ENCODE results near the gene TENT5C. TPM values are rescaled to one million over a fixed set of nuclear protein-coding genes. Genes with fewer than 3 reads are reported as not detected.

TENT5C gene
- total and polyA plus RNA-seq, 9 of the 15 experiments (the other 6 are each of a cell fraction or from before 2014, with no cell fraction given) = 1.8 to 7.7 (median 4.0) TPM

- no peak for TF ChIP-seq CHAMP1 (IDR thresholded peaks at IDR 0.05)
- TF ChIP-seq KDM4B (IDR thresholded peaks at IDR 0.05; ENCODE audit: borderline replicate concordance in 2 of 2, low read depth in 1 of 2) = no peak
- no peak for TF ChIP-seq FOXO4 (CRISPR knock-in tag; IDR thresholded peaks at IDR 0.05)
- TF ChIP-seq ATF3 (IDR thresholded peaks at IDR 0.05) = peak; percentile 75
- TF ChIP-seq ATF3 (CRISPR knock-in tag; conservative IDR thresholded peaks at IDR 0.05) = no peak
- no peak for TF ChIP-seq ZNF324 (CRISPR knock-in tag; IDR thresholded peaks at IDR 0.05)
- no peak for TF ChIP-seq KDM5B (IDR thresholded peaks at IDR 0.05; ENCODE audit: insufficient replicate concordance, low read depth, low read length)
- TF ChIP-seq ZNF655 (CRISPR knock-in tag; IDR thresholded peaks at IDR 0.05) = no peak
- peak; percentile 55; the same call in 1 of the 2 replicates for TF ChIP-seq CC2D1A (IDR thresholded peaks at IDR 0.05)
- TF ChIP-seq KAT2B (IDR thresholded peaks at IDR 0.05; ENCODE audit: low read depth, low read length) = no peak
- peak; percentile 85 for TF ChIP-seq ZNF592 (IDR thresholded peaks at IDR 0.05)
- TF ChIP-seq NELFE (IDR thresholded peaks at IDR 0.05; ENCODE audit: insufficient read depth, insufficient read length) = no peak
- no peak for TF ChIP-seq PURB (CRISPR knock-in tag; IDR thresholded peaks at IDR 0.05; ENCODE audit: low read depth)
- TF ChIP-seq ZNF140 (CRISPR knock-in tag; IDR thresholded peaks at IDR 0.05) = no peak
- TF ChIP-seq SP2 (IDR thresholded peaks at IDR 0.05; ENCODE audit: extremely low read depth, low read depth, low read length, poor library complexity, severe bottlenecking) = no peak
- TF ChIP-seq ZNF24 (IDR thresholded peaks at IDR 0.05) = no peak
Observed at GRCh38 chr1:117659550-117660270, 53.9 kb downstream of the TENT5C start (continued).

Measured in K562 (cell line).